HG03520 (cell line): ENCODE results near the gene TRABD2B.

Experiments
- ATAC-seq: cut with Tn5 transposase; IDR thresholded peaks from one replicate; pipeline ENCODE4 v1.9.1; 2021; ENCODE audit warnings: mild to moderate bottlenecking, moderate library complexity; ENCODE audit not compliant: unreplicated experiment

The TRABD2B gene

GRCh38 chr1:47886141-47886540, 111.0 kb downstream of the TRABD2B start:
- ATAC-seq = no peak

GRCh38 chr1:47885062-47885830, 111.9 kb downstream of the TRABD2B start:
- no peak for ATAC-seq

GRCh38 chr1:47883963-47884362, 113.2 kb downstream of the TRABD2B start:
- no peak for ATAC-seq

- no peak for ATAC-seq
These were observed 115.4 kb downstream of the TRABD2B start for GRCh38 chr1:47881505-47882442.

GRCh38 chr1:47876587-47876963, 120.6 kb downstream of the TRABD2B start:
- ATAC-seq = no peak

GRCh38 chr1:47875831-47876586, 121.2 kb downstream of the TRABD2B start:
- ATAC-seq = no peak

GRCh38 chr1:47875036-47875435, 122.1 kb downstream of the TRABD2B start:
- no peak for ATAC-seq

- ATAC-seq = no peak
These were observed 123.8 kb downstream of the TRABD2B start for GRCh38 chr1:47873337-47873736.

- ATAC-seq = no peak
These were observed 124.3 kb downstream of the TRABD2B start for GRCh38 chr1:47872886-47873285.

- ATAC-seq = no peak
These were observed 125.3 kb downstream of the TRABD2B start for GRCh38 chr1:47871799-47872353.

GRCh38 chr1:47870946-47871676, 126.1 kb downstream of the TRABD2B start:
- ATAC-seq = no peak

GRCh38 chr1:47870480-47870879, 126.7 kb downstream of the TRABD2B start:
- ATAC-seq = no peak

- ATAC-seq = no peak
These were observed 128.9 kb downstream of the TRABD2B start for GRCh38 chr1:47868348-47868676.

GRCh38 chr1:47867438-47868347, 129.5 kb downstream of the TRABD2B start:
- ATAC-seq = no peak

- ATAC-seq = no peak
These were observed 130.4 kb downstream of the TRABD2B start for GRCh38 chr1:47866601-47867437.

GRCh38 chr1:47865881-47866535, 131.2 kb downstream of the TRABD2B start:
- ATAC-seq = no peak

- no peak for ATAC-seq
These were observed 138.0 kb downstream of the TRABD2B start for GRCh38 chr1:47859092-47859743.
